Measurements from ENCODE around the gene SMIM7. TPM values are rescaled to one million over a fixed set of nuclear protein-coding genes. Genes with fewer than 3 reads are reported as not detected.
A peak's percentile ranks its signal among the peaks of the same experiment; 100 is the strongest.
"Not testable (repeated sequence)": the region's sequence is repeated elsewhere in the genome, so short reads cannot be mapped to it uniquely, and the experiment has no call there.

Gene SMIM7
- total RNA-seq, 1 donor: 68.7 TPM

DNA sequence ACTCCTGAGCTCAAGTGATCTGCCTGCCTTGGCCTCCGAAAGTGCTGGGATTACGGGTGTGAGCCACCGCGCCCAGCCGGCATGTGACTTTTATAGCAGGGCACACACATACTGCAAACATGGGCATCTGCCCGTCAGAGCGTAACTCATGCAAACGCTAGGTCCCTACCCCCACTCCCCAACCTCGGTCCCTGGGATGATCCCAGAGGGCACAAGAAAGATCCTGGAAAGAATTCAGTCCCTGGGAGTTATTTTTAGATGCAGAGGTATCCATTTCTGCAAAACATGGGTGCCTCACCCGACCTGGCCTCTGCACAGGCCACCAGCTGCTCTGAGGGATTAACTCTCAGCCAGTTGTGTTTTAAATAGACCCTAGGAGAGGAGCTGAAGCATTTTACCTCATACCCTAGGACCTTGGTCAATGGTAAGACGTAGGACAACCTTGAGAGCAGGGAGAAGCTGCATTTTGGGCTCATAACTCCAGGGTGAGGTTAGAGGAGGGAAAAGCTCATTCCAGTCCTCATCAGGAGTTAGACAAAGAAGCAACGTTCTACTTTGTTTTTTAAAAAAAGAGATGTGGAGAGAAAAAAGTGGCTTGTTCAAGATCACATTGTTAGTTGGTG is 11.8 kb upstream of the SMIM7 start:
- DNase-seq (ENCODE audit: low read depth): no peak
- TF ChIP-seq, protein P1, sequence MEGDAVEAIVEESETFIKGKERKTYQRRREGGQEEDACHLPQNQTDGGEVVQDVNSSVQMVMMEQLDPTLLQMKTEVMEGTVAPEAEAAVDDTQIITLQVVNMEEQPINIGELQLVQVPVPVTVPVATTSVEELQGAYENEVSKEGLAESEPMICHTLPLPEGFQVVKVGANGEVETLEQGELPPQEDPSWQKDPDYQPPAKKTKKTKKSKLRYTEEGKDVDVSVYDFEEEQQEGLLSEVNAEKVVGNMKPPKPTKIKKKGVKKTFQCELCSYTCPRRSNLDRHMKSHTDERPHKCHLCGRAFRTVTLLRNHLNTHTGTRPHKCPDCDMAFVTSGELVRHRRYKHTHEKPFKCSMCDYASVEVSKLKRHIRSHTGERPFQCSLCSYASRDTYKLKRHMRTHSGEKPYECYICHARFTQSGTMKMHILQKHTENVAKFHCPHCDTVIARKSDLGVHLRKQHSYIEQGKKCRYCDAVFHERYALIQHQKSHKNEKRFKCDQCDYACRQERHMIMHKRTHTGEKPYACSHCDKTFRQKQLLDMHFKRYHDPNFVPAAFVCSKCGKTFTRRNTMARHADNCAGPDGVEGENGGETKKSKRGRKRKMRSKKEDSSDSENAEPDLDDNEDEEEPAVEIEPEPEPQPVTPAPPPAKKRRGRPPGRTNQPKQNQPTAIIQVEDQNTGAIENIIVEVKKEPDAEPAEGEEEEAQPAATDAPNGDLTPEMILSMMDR (IDR thresholded peaks at IDR 0.05; ENCODE audit: insufficient read depth, low read depth, low read length): no peak
- H3K4me3 ChIP-seq (ENCODE audit: low read depth, low read length): no peak overlapping the region

DNA sequence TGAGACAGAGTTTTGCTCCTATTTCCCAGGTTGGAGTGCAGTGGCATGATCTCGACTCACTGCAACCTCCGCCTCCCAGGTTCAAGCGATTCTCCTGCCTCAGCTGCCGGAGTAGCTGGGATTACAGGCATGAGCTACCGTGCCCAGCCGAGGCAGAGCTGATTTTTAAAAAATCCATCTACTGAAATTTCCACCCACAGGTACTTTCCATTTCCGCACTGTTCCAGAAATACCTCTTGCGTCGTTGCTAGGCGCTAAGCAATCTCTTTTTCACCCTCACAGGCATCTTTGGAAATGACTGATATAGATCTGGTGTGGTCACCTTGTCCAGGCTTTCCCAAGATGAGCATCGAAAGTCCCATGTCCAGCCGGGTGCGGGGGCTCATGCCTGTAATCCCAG is 10.3 kb upstream of the SMIM7 start:
- TF ChIP-seq, protein P1 (IDR thresholded peaks at IDR 0.05; ENCODE audit: insufficient read depth, low read depth, low read length): no peak
- DNase-seq (ENCODE audit: low read depth): no peak
- no peak overlapping the region for H3K4me3 ChIP-seq (ENCODE audit: low read depth, low read length)

GRCh38 chr19:16668702-16669101 is 8.8 kb upstream of the SMIM7 start:
- not testable (repeated sequence) for DNase-seq (ENCODE audit: low read depth)

GRCh38 chr19:16668176-16668575 is 8.2 kb upstream of the SMIM7 start:
- no peak for DNase-seq (ENCODE audit: low read depth)
- no peak overlapping the region for H3K4me3 ChIP-seq (ENCODE audit: low read depth, low read length)
- TF ChIP-seq, protein P1 (IDR thresholded peaks at IDR 0.05; ENCODE audit: insufficient read depth, low read depth, low read length): no peak

More at GRCh38 chr19:16668702-16669101, 8.8 kb upstream of the SMIM7 start:
- H3K4me3 ChIP-seq (ENCODE audit: low read depth, low read length): not testable (repeated sequence)

- peak overlapping the region; percentile 96 for H3K4me3 ChIP-seq (ENCODE audit: low read depth, low read length)
- TF ChIP-seq, protein P1 (IDR thresholded peaks at IDR 0.05; ENCODE audit: insufficient read depth, low read depth, low read length): no peak
- DNase-seq (ENCODE audit: low read depth): no peak
Observed at GRCh38 chr19:16661480-16662034, 1.6 kb upstream of the SMIM7 start.

DNA sequence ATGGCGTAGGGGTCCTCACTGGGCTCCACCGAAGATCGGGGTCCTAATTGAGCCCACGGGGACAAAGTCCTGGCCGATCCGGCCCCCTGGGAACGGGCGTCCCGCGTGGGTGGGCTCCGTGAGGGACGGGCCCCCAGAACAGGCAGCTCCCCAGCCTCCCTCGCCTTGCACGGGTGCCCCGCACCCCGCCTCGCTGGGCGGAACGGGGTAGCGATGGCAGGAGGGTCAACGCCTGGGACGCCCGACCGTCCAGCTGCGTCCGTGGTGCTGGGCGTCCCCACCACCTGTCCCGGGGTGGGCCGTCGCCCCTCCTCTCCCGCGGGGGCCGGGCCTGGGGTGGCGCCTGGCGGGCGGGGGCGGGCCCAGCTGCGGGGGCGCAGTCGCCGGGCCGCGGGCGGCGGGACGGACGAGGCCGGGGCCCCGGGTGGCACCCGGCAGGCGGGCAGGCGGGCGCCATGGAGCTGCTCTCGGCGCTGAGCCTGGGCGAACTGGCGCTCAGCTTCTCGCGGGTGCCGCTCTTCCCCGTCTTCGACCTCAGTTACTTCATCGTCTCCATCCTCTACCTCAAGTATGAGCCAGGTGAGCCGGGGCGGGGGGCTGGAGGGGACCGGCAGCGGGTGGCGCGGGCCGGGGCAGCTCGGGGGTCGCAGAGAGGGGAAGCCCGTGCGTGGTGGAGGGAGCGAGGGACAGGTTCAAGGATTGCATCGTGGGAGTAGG is 977 bp upstream of the SMIM7 start, which contains the start of gene TMEM38A:
TSS of gene TMEM38A (plus strand) at position 377 of the 717 bp plus-strand sequence. CDS start at position 456, 79 bp downstream.
- TF ChIP-seq, protein P1 (IDR thresholded peaks at IDR 0.05; ENCODE audit: insufficient read depth, low read depth, low read length): no peak
- peak within 1 kb of the TSS; percentile 96 for H3K4me3 ChIP-seq (ENCODE audit: low read depth, low read length)
- no peak for DNase-seq (ENCODE audit: low read depth)

- DNase-seq (ENCODE audit: low read depth): no peak
- H3K4me3 ChIP-seq (ENCODE audit: low read depth, low read length): peak overlapping the region; percentile 96
- TF ChIP-seq, protein P1 (IDR thresholded peaks at IDR 0.05; ENCODE audit: insufficient read depth, low read depth, low read length): no peak
Observed at GRCh38 chr19:16659464-16659831, 496 bp downstream of the SMIM7 start.

Measured in fibroblast of villous mesenchyme (primary cell).